Measurements from ENCODE around the gene KRTAP10-4.

DNA sequence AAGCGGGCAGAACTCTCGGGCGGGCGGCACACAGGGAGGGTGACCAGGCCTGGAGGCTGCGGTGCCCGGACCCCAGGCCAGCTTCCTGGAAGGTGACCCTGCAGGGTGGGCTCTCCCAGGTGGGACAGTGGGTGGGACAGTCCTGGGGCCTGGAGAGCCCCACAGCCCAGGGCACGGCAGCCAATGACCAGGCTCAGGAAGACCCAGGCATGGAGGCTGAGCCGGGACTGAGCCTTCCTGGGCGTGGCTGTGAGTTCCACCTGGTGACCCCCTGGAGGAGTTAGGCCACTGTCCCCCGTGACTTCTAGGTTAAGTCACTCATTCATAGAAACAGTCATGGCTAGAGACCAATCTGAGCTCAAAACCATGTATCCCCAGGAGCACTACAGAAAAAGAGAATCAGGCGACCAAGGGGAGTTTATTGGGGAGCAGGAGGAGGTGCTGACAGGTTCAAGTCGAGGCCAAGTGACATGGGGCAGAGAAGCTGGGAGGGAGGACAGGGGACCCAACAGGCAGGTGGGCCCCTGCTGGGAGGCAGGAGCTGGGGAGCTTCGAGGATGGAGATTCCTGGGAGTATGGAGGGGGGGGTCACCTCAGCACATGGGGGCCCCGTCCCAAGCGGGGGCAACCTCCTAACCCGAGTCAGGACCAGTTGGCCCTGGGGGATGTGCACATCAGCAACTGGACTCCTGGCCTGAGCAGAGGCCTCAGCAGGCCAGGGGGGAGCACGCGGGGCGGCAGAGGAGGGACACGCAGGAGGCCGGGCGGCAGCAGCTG, 5.7 kb downstream of the KRTAP10-4 start:
- TF ChIP-seq, protein P1, sequence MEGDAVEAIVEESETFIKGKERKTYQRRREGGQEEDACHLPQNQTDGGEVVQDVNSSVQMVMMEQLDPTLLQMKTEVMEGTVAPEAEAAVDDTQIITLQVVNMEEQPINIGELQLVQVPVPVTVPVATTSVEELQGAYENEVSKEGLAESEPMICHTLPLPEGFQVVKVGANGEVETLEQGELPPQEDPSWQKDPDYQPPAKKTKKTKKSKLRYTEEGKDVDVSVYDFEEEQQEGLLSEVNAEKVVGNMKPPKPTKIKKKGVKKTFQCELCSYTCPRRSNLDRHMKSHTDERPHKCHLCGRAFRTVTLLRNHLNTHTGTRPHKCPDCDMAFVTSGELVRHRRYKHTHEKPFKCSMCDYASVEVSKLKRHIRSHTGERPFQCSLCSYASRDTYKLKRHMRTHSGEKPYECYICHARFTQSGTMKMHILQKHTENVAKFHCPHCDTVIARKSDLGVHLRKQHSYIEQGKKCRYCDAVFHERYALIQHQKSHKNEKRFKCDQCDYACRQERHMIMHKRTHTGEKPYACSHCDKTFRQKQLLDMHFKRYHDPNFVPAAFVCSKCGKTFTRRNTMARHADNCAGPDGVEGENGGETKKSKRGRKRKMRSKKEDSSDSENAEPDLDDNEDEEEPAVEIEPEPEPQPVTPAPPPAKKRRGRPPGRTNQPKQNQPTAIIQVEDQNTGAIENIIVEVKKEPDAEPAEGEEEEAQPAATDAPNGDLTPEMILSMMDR (IDR thresholded peaks at IDR 0.05): no peak
- TF ChIP-seq POLR2A (IDR thresholded peaks at IDR 0.05): no peak
